ACHN (cell line): ENCODE data around the gene ADH6.
"Not testable (repeated sequence)": the region's sequence is repeated elsewhere in the genome, so short reads cannot be mapped to it uniquely, and the experiment has no call there.

ENCODE experiments used
- DNase-seq: peaks from one replicate; pipeline ENCODE4 v3.0.0-alpha.2; 2015
- in situ Hi-C: cut with HindIII; loops from 2 replicates; pipeline ENCODE4 v1.10.0; 2017; ENCODE audit warnings: low sequenced_read_pairs, low pct_ligation_motif_present, low pct_unique_long_range_greater_than_20kb

ADH6 gene

GRCh38 chr4:99202094-99202493 lies 17.0 kb downstream of the ADH6 start:
- in situ Hi-C loops, result no loop called here
- DNase-seq, result no peak

GRCh38 chr4:99201690-99202089 lies 17.4 kb downstream of the ADH6 start:
- DNase-seq, result no peak
- in situ Hi-C loops, result no loop called here

- DNase-seq, result no peak
- in situ Hi-C loops, result no loop called here
Measured at GRCh38 chr4:99200138-99200537, 18.9 kb downstream of the ADH6 start.

GRCh38 chr4:99190336-99190735 lies 28.7 kb downstream of the ADH6 start:
- DNase-seq, result no peak
- in situ Hi-C loops, result no loop called here

- DNase-seq, in situ Hi-C loops: not testable (repeated sequence)
Measured at GRCh38 chr4:99189900-99190299, 29.1 kb downstream of the ADH6 start.

- DNase-seq, result no peak
- in situ Hi-C loops, result no loop called here
Measured at GRCh38 chr4:99186029-99186428, 33.0 kb downstream of the ADH6 start.

GRCh38 chr4:99185581-99185980 lies 33.5 kb downstream of the ADH6 start:
- DNase-seq, result no peak
- in situ Hi-C loops, result no loop called here

- in situ Hi-C loops, result no loop called here
Measured at GRCh38 chr4:99180382-99181070, 38.5 kb downstream of the ADH6 start.

GRCh38 chr4:99179626-99180025 lies 39.4 kb downstream of the ADH6 start:
- in situ Hi-C loops, result no loop called here
- DNase-seq, result no peak

More at GRCh38 chr4:99180382-99181070, 38.5 kb downstream of the ADH6 start:
- DNase-seq, result no peak

- DNase-seq, result no peak
- in situ Hi-C loops, result no loop called here
Measured at GRCh38 chr4:99179178-99179577, 39.9 kb downstream of the ADH6 start.

- in situ Hi-C loops, result no loop called here
- DNase-seq, result no peak
Measured at GRCh38 chr4:99166544-99166943, 52.5 kb downstream of the ADH6 start.

GRCh38 chr4:99165978-99166377 lies 53.1 kb downstream of the ADH6 start:
- no peak for DNase-seq
- in situ Hi-C loops, result no loop called here

GRCh38 chr4:99161373-99162099 lies 57.5 kb downstream of the ADH6 start:
- in situ Hi-C loops, result no loop called here

GRCh38 chr4:99159699-99160098 lies 59.3 kb downstream of the ADH6 start:
- in situ Hi-C loops, result no loop called here
- DNase-seq, result no peak

More at GRCh38 chr4:99161373-99162099, 57.5 kb downstream of the ADH6 start:
- no peak for DNase-seq

- no peak for DNase-seq
- in situ Hi-C loops, result no loop called here
Measured at GRCh38 chr4:99157478-99157935, 61.5 kb downstream of the ADH6 start.

GRCh38 chr4:99156992-99157391 lies 62.1 kb downstream of the ADH6 start:
- in situ Hi-C loops, result no loop called here
- no peak for DNase-seq

GRCh38 chr4:99154658-99155342 lies 64.2 kb downstream of the ADH6 start:
- DNase-seq, result no peak
- in situ Hi-C loops, result no loop called here
